ENCODE results near the gene VPS13D. TPM values are rescaled to one million over a fixed set of nuclear protein-coding genes. Genes with fewer than 3 reads are reported as not detected.

VPS13D gene
- total RNA-seq, 6 experiments from 2014 or later = 18.8 to 29.5 (median 21.5) TPM

DNA sequence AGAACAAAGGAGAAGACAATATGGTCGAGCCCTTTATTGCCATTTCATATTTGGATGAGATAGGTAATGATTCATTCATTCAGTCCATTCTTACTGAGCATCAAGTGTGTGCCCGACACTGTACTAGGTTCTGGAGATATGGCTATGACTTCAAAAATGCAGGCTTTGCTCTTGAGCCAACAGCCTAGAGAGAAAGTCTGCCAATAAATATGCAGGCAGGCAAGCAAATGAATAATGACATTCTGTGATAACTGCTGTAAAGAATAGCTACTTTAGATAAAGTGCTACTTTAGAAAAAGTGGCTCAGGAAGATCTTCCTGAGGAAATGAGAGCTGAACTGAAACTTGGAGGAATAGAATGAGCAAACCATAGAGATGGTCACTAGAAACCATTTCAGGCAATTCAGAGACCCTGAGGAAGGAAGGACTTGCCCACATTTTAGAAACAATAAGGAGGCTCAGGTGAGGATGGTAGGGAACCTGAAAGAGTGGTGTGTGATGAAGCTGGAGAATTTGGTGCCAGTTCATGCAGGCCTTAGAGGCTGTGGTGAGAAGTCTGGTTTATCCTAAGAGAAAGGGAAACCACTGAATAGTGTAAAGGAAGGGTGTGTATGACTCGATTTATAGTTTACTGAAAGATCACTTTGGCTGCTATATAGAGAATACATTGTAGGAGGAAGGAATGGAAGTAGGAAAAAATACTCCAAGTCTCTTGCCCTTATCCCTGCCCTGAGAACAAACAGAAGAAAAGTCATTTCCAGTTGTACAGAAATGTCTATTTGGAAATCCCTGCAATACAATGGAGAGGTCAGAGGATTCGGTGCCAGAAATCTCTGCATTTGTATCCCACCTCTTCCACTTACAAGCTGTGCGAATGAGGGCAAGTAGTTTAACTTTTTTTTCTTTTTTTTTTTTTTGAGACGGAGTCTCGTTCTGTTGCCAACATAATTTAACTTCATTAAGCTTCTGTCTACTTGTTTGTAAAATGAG is 167.9 kb downstream of the VPS13D start:
- peaks cover 14% of the 10 kb centered on the region for H3K36me3 Mint-ChIP-seq (ENCODE audit: low read depth)
- no peak overlapping the region for H3K27ac Mint-ChIP-seq
- no peak overlapping the region for H3K4me3 Mint-ChIP-seq
- no peak for DNase-seq
- H3K27me3 Mint-ChIP-seq (ENCODE audit: insufficient read depth) = peaks cover 2% of the 10 kb centered on the region
- TF ChIP-seq, protein P1, sequence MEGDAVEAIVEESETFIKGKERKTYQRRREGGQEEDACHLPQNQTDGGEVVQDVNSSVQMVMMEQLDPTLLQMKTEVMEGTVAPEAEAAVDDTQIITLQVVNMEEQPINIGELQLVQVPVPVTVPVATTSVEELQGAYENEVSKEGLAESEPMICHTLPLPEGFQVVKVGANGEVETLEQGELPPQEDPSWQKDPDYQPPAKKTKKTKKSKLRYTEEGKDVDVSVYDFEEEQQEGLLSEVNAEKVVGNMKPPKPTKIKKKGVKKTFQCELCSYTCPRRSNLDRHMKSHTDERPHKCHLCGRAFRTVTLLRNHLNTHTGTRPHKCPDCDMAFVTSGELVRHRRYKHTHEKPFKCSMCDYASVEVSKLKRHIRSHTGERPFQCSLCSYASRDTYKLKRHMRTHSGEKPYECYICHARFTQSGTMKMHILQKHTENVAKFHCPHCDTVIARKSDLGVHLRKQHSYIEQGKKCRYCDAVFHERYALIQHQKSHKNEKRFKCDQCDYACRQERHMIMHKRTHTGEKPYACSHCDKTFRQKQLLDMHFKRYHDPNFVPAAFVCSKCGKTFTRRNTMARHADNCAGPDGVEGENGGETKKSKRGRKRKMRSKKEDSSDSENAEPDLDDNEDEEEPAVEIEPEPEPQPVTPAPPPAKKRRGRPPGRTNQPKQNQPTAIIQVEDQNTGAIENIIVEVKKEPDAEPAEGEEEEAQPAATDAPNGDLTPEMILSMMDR (IDR thresholded peaks at IDR 0.05) = no peak
- H3K9me3 Mint-ChIP-seq = no peaks in the 10 kb centered on the region
- no peaks in the 10 kb centered on the region for H3K4me1 Mint-ChIP-seq (ENCODE audit: low read depth)

DNA sequence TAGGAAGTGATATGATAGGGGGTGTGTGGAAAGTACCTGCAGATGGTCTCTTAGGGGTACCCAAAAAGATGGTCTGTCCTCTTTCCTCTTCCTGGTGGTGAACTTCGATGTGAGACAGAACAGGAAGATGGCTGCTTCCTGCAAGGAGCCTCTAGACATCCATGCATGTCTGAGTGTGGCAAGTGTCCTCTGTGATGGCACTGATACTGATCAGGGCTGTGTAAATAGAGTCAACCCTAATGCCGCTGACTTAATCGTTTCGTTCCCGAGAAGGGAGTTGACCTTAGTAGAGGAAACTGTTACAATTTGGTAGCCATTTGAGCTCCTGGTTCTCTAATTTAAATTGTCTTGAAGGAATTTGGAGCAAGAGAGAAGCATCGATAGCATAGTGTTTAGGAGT is 168.6 kb downstream of the VPS13D start:
- H3K27ac Mint-ChIP-seq = no peak overlapping the region
- H3K4me3 Mint-ChIP-seq = no peak overlapping the region
- no peaks in the 10 kb centered on the region for H3K4me1 Mint-ChIP-seq (ENCODE audit: low read depth)
- TF ChIP-seq, protein P1 (IDR thresholded peaks at IDR 0.05) = no peak
- peaks cover 18% of the 10 kb centered on the region for H3K36me3 Mint-ChIP-seq (ENCODE audit: low read depth)
- no peak for DNase-seq
- peaks cover 2% of the 10 kb centered on the region for H3K27me3 Mint-ChIP-seq (ENCODE audit: insufficient read depth)
- no peaks in the 10 kb centered on the region for H3K9me3 Mint-ChIP-seq

DNA sequence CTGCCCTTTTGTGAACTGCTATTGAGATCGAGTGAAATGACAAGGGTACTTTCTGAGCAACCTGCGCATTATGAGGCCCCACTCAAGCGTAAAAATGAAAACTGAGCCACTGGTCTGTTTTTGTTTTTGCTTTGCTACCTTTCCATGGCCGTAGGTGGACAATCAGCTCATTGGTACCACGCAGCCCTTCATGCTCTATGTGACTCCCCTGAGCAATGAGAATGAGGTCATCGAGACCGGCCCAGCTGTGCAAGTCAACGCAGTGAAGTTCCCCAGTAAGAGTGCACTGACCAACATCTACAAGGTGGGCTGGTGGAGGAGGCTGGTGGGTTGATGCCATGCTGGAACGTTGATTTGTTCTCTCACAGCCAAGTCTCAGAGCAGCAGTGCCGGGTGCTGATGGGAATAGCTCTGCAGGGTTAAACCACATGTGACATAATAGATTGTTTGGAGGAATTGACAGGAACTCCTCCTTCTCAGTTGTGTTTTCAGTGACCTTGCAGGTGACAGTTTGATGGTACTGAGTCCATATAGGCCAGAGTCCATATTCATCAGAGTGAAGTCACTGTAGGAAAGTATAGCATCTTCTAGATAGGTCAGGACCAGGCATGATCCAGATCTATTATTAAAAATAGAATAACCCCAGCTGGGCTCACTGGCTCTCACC is 170.3 kb downstream of the VPS13D start:
- H3K4me1 Mint-ChIP-seq (ENCODE audit: low read depth) = peaks cover under 1% of the 10 kb centered on the region
- H3K27ac Mint-ChIP-seq = no peak overlapping the region
- no peaks in the 10 kb centered on the region for H3K9me3 Mint-ChIP-seq
- TF ChIP-seq, protein P1 (IDR thresholded peaks at IDR 0.05) = no peak
- peaks cover 2% of the 10 kb centered on the region for H3K27me3 Mint-ChIP-seq (ENCODE audit: insufficient read depth)
- no peak overlapping the region for H3K4me3 Mint-ChIP-seq
- H3K36me3 Mint-ChIP-seq (ENCODE audit: low read depth) = peaks cover 24% of the 10 kb centered on the region
- no peak for DNase-seq

DNA sequence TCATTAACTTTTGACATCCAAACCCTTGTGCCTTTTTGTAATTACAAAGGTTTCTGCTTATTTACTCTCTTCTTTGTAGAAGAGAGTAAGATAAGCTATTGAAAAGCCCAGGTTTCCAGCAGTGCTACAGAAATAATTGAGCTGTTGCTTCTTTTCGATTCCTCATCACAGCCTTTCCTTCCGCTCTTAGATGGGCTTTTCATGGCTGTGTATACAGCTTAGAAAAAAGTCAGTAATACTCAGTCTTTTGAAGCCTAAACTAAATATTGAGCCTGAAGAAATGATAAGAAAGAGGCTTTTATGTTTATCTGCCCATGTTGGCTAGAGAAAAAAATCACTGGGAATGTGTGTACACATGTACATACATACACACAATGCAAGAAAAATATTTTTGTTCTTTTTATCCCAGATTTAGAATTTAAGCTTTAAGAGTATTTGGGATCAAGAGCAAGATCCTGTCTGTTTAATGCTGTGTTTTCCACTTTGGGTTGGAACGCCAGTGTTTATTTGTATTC is 172.4 kb downstream of the VPS13D start:
- Mint-ChIP-seq H3K36me3 (ENCODE audit: low read depth) (peaks cover 28% of the 10 kb centered on the region), H3K9me3 (no peaks in the 10 kb centered on the region), H3K27me3 (ENCODE audit: insufficient read depth) (no peaks in the 10 kb centered on the region), H3K4me1 (ENCODE audit: low read depth) (peaks cover 21% of the 10 kb centered on the region), H3K4me3 (no peak overlapping the region), H3K27ac (no peak overlapping the region)
- TF ChIP-seq, protein P1 (IDR thresholded peaks at IDR 0.05) = no peak
- no peak for DNase-seq

DNA sequence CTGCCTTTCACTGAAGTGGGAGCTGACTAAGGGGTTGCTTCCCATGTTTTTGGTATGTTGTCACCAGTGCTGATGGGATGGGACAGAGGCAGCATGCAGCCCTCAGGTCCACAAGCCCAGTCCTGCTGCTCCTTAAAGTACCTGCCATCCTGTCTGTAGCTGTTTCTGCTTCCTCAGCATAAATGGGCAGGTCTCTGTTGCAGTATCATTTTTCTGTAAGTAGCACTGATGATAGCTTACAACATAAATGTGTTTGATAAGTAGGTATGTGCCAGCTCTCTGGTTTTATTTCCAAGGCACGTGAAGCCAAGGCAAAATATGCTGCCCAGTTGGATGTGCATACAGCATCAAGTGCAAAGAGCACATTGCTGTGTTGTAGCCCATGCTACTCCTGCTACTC is 173.0 kb downstream of the VPS13D start:
- H3K27me3 Mint-ChIP-seq (ENCODE audit: insufficient read depth) = no peaks in the 10 kb centered on the region
- no peak for DNase-seq
- TF ChIP-seq, protein P1 (IDR thresholded peaks at IDR 0.05) = no peak
- H3K4me3 Mint-ChIP-seq = no peak overlapping the region
- no peaks in the 10 kb centered on the region for H3K9me3 Mint-ChIP-seq
- H3K4me1 Mint-ChIP-seq (ENCODE audit: low read depth) = peaks cover 27% of the 10 kb centered on the region
- no peak overlapping the region for H3K27ac Mint-ChIP-seq
- peaks cover 28% of the 10 kb centered on the region for H3K36me3 Mint-ChIP-seq (ENCODE audit: low read depth)
